ENCODE measurements around the gene FHDC1.

DNA sequence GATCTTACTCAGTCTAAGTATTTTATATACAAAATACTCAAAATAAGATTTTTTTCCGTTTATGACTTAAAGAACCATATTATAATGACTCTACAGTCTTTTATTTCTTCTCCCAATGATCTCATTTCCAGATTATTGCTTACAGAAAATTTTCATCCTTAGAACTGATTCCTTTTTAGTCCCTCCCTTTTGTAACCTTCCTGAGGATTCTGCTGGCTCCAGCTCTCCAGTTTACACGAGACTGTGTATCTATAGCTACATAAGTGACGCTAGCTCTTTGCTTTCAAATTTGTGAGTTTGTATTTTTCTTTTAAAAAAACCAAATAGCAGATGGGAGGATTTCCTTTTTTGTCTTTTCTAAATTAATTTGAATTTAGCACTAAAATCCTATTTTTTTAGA is 24.0 kb downstream of the FHDC1 start:
- TF ChIP-seq, protein P1, sequence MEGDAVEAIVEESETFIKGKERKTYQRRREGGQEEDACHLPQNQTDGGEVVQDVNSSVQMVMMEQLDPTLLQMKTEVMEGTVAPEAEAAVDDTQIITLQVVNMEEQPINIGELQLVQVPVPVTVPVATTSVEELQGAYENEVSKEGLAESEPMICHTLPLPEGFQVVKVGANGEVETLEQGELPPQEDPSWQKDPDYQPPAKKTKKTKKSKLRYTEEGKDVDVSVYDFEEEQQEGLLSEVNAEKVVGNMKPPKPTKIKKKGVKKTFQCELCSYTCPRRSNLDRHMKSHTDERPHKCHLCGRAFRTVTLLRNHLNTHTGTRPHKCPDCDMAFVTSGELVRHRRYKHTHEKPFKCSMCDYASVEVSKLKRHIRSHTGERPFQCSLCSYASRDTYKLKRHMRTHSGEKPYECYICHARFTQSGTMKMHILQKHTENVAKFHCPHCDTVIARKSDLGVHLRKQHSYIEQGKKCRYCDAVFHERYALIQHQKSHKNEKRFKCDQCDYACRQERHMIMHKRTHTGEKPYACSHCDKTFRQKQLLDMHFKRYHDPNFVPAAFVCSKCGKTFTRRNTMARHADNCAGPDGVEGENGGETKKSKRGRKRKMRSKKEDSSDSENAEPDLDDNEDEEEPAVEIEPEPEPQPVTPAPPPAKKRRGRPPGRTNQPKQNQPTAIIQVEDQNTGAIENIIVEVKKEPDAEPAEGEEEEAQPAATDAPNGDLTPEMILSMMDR (IDR thresholded peaks at IDR 0.05) = no peak
- TF ChIP-seq EP300 (IDR thresholded peaks at IDR 0.05) = no peak
- no peak for TF ChIP-seq POLR2A (IDR thresholded peaks at IDR 0.05)
- TF ChIP-seq POLR2AphosphoS5 (IDR thresholded peaks at IDR 0.05) = no peak
